ENCODE measurements around the gene SGPL1. TPM values are rescaled to one million over a fixed set of nuclear protein-coding genes. Genes with fewer than 3 reads are reported as not detected.

Gene SGPL1
- total and polyA plus RNA-seq, 2 experiments from 2014 or later, result 12.0 to 42.7 TPM

DNA sequence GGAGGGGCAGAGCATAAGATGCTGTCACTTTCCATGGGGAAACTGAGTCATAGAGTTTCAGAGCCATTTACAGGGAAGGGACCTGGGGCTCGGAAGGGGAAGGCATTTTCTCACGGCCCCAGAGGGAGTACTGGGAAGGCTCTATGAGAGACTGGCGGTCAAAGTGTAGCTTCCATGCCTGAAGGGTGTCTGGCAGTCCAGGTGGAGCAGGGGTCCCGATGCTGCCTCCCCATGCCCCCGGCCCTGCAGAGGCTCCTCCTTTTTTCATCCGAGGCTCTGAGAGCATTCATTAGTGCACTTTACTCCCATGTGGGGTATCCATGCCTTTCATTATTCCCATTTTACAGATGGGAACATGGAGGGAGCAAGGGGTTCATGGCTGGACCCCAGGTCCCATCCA, 100.5 kb downstream of the SGPL1 start (continued):
- TF ChIP-seq, protein P1, sequence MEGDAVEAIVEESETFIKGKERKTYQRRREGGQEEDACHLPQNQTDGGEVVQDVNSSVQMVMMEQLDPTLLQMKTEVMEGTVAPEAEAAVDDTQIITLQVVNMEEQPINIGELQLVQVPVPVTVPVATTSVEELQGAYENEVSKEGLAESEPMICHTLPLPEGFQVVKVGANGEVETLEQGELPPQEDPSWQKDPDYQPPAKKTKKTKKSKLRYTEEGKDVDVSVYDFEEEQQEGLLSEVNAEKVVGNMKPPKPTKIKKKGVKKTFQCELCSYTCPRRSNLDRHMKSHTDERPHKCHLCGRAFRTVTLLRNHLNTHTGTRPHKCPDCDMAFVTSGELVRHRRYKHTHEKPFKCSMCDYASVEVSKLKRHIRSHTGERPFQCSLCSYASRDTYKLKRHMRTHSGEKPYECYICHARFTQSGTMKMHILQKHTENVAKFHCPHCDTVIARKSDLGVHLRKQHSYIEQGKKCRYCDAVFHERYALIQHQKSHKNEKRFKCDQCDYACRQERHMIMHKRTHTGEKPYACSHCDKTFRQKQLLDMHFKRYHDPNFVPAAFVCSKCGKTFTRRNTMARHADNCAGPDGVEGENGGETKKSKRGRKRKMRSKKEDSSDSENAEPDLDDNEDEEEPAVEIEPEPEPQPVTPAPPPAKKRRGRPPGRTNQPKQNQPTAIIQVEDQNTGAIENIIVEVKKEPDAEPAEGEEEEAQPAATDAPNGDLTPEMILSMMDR (conservative IDR thresholded peaks at IDR 0.05; ENCODE audit: low read depth in 2 of 2), result no peak
- TF ChIP-seq ZNF331 (CRISPR knock-in tag; IDR thresholded peaks at IDR 0.05; ENCODE audit: low read depth) (no peak), ZNF114 (CRISPR knock-in tag; IDR thresholded peaks at IDR 0.05) (no peak), NANOG (IDR thresholded peaks at IDR 0.05; ENCODE audit: borderline replicate concordance) (no peak), EZH2phosphoT487 (IDR thresholded peaks at IDR 0.05; ENCODE audit: unreplicated experiment) (no peak), POLR2AphosphoS5 (IDR thresholded peaks at IDR 0.05; ENCODE audit: low read depth) (no peak), CREB1 (CRISPR knock-in tag; IDR thresholded peaks at IDR 0.05; ENCODE audit: low read depth) (no peak), JUNB (IDR thresholded peaks at IDR 0.05; ENCODE audit: unreplicated experiment) (no peak), STAT1 (IDR thresholded peaks at IDR 0.05; ENCODE audit: unreplicated experiment) (no peak)
- TF ChIP-seq, protein P2, sequence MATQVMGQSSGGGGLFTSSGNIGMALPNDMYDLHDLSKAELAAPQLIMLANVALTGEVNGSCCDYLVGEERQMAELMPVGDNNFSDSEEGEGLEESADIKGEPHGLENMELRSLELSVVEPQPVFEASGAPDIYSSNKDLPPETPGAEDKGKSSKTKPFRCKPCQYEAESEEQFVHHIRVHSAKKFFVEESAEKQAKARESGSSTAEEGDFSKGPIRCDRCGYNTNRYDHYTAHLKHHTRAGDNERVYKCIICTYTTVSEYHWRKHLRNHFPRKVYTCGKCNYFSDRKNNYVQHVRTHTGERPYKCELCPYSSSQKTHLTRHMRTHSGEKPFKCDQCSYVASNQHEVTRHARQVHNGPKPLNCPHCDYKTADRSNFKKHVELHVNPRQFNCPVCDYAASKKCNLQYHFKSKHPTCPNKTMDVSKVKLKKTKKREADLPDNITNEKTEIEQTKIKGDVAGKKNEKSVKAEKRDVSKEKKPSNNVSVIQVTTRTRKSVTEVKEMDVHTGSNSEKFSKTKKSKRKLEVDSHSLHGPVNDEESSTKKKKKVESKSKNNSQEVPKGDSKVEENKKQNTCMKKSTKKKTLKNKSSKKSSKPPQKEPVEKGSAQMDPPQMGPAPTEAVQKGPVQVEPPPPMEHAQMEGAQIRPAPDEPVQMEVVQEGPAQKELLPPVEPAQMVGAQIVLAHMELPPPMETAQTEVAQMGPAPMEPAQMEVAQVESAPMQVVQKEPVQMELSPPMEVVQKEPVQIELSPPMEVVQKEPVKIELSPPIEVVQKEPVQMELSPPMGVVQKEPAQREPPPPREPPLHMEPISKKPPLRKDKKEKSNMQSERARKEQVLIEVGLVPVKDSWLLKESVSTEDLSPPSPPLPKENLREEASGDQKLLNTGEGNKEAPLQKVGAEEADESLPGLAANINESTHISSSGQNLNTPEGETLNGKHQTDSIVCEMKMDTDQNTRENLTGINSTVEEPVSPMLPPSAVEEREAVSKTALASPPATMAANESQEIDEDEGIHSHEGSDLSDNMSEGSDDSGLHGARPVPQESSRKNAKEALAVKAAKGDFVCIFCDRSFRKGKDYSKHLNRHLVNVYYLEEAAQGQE (IDR thresholded peaks at IDR 0.05; ENCODE audit: unreplicated experiment), result no peak
- TF ChIP-seq, protein P3, sequence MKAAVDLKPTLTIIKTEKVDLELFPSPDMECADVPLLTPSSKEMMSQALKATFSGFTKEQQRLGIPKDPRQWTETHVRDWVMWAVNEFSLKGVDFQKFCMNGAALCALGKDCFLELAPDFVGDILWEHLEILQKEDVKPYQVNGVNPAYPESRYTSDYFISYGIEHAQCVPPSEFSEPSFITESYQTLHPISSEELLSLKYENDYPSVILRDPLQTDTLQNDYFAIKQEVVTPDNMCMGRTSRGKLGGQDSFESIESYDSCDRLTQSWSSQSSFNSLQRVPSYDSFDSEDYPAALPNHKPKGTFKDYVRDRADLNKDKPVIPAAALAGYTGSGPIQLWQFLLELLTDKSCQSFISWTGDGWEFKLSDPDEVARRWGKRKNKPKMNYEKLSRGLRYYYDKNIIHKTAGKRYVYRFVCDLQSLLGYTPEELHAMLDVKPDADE (IDR thresholded peaks at IDR 0.05), result no peak

- H3K4me1 ChIP-seq (ENCODE audit: insufficient read depth), result no peaks in the 10 kb centered on the region
- H3K36me3 ChIP-seq (ENCODE audit: insufficient read depth), result no peaks in the 10 kb centered on the region
- H3K36me3 Mint-ChIP-seq (ENCODE audit: low read depth), result no peaks in the 10 kb centered on the region
- no peaks in the 10 kb centered on the region for H3F3A ChIP-seq (replicated peaks; ENCODE audit: low read depth)
- H3K4me3 ChIP-seq, result no peak overlapping the region
- H3K27ac Mint-ChIP-seq, result no peak overlapping the region
- no peaks in the 10 kb centered on the region; the same call in none of the 3 replicates for H3K9me3 Mint-ChIP-seq
- H4K20me1 ChIP-seq (replicated peaks; ENCODE audit: insufficient read depth), result no peaks in the 10 kb centered on the region
- no peak overlapping the region for H3K4me3 Mint-ChIP-seq
- H2AFZ ChIP-seq, result no peak overlapping the region
- peaks cover 3% of the 10 kb centered on the region; the same call in 1 of the 3 replicates for H3K4me1 Mint-ChIP-seq
- peaks cover 2% of the 10 kb centered on the region for H3K27me3 Mint-ChIP-seq (ENCODE audit: insufficient read depth, low read depth, poor library complexity)
- H3K4me2 ChIP-seq, result no peak overlapping the region
- H3K79me2 ChIP-seq (replicated peaks; ENCODE audit: insufficient read depth), result no peaks in the 10 kb centered on the region
- H3K27ac ChIP-seq (ENCODE audit: low read depth), result no peak overlapping the region
- ATAC-seq (no peak), DNase-seq (ENCODE audit: low spot score) (no peak)
- no peaks in the 10 kb centered on the region for H3K27me3 ChIP-seq (ENCODE audit: insufficient read depth)
- H3K9me2 ChIP-seq (ENCODE audit: insufficient read depth), result no peaks in the 10 kb centered on the region
- no peak for TF ChIP-seq ZNF331 (CRISPR knock-in tag; IDR thresholded peaks at IDR 0.05; ENCODE audit: low read depth)
- TF ChIP-seq STAT1 (IDR thresholded peaks at IDR 0.05; ENCODE audit: unreplicated experiment), result no peak
- TF ChIP-seq NANOG (IDR thresholded peaks at IDR 0.05; ENCODE audit: borderline replicate concordance), result no peak
- TF ChIP-seq, protein P1 (conservative IDR thresholded peaks at IDR 0.05; ENCODE audit: low read depth in 2 of 2), result no peak
- no peak for TF ChIP-seq ZNF114 (CRISPR knock-in tag; IDR thresholded peaks at IDR 0.05)
- no peak for TF ChIP-seq POLR2AphosphoS5 (IDR thresholded peaks at IDR 0.05; ENCODE audit: low read depth)
- TF ChIP-seq, protein P3 (IDR thresholded peaks at IDR 0.05), result no peak
- no peak for TF ChIP-seq EZH2 (IDR thresholded peaks at IDR 0.05; ENCODE audit: low read depth, unreplicated experiment)
- no peak for TF ChIP-seq JUNB (IDR thresholded peaks at IDR 0.05; ENCODE audit: unreplicated experiment)
Observed at GRCh38 chr10:70917226-70917625, 101.5 kb downstream of the SGPL1 start.

Measured in GM23338 (cell line).